ENCODE measurements around the gene ANKRD11.
A peak's percentile ranks its signal among the peaks of the same experiment; 100 is the strongest.
"Not testable (repeated sequence)": the region's sequence is repeated elsewhere in the genome, so short reads cannot be mapped to it uniquely, and the experiment has no call there.

Gene ANKRD11

DNA sequence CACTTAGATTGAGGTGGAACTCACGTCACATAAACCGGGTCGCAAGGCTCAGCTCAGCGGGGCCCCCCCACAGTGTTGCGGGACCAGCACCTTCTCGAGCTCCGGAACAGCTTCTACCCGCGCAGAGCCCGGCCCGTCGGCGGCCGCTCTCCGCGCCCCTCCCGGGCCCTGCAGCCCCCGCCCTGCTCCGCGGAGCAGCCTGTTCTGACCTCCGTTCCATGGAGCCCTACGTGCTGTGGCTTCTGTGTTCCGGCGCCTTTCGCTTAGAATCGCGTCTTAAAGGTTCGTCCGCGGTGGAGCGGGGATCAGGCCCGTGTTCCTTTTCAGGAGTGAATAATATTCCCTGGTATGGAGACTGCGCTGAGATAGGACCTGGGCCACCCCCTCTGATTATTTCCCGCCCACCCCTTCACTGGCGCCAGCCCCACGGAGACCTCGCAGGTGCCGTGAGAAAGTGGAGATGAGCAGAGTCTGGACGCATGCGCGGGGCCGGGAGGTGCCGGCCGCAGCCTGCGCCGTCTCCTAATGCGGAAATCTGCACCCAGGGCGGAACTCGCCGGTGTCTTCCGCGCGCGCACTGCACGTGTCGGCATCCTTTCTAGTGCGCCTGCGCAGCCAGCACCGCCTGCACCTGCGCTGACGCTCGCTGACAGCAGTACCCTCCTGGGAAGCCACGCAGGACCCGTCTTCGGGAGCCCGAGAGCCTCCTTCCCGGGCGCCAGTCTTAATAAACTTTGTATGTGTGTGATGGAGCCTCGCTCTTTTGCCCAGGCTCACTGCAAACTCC, 242.0 kb downstream of the ANKRD11 start:
- peak; percentile 34 for DNase-seq

DNA sequence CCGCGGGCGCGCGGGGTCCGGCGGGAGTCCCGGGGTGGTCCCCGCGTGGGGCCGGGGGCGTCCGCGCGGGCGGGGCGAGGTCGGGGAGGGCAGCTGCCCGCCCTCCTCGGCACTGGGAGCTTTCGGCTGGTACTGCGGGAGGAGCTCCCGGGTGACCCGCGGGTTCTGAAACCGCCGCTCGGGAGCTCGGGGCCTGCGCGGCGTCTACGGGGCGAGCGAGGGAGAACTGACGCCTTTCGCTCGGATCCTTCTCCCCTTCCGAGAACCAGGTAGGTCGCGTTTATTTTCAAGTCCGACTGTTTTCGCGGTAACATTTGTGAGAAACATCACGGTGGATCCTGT, 242.7 kb downstream of the ANKRD11 start:
- DNase-seq = not testable (repeated sequence)

DNA sequence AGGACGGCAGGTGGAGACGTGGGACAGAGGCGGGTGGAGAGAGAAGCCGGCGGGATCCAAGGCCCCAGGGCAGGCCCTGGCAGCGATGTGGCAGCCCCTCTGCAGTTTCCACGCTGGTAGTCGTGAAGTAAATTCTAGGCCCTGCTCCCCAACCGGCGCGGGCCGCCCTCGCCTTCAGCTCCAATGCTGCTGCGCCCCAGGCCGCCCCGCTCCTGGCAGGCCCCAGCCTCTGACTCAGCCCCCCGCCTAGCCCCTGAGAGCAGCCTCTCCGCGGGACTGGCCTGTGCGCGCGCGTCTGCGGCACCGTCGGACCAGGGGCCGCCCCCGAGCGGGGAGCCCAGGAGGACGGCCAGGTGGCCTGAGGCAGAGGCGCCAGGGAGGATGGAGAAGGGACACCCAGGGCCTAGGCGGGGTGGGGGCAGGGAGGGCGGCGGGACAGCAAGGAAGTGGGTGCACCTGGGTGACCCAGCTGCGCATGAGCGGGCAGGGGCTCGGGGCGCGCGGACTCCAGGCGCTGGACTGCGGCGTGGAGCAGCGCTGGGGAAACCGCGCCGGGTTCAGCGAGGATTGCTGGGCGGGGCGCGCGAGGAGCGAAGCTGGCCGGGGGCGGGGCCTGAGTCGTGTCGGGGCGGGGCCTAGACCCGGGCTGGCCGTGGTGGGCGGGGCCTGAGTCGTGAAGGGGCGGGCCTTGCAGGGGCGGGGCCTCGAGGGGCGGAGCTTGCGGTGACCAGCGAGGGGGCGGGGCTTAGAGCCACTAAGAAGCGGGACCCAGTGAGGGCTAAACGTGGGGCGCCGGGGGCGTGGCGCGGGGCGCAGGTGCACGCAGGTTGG, 243.2 kb downstream of the ANKRD11 start:
- DNase-seq = peak; percentile 87

DNA sequence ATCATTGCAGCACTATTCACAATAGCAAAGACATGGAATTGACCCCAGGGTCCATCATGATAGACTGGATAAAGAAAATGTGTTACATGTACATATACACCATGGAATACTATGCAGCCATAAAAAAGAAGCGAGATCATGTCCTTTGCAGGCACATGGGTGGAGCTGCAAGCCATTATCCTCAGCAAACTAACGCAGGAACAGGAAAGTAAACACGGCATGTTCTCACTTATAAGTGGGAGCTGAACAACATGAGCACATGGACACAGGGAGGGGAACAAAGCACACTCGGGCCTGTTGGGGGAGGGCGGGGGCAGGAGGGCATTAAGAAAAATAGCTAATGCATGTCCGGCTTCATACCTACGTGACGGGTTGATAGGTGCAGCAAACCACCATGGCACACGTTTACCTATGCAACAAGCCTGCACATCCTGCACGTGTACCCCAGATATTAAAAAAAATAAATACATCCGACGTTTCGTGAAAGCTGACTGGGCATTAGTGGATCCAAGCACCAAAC, 243.9 kb downstream of the ANKRD11 start:
- no peak for DNase-seq

DNA sequence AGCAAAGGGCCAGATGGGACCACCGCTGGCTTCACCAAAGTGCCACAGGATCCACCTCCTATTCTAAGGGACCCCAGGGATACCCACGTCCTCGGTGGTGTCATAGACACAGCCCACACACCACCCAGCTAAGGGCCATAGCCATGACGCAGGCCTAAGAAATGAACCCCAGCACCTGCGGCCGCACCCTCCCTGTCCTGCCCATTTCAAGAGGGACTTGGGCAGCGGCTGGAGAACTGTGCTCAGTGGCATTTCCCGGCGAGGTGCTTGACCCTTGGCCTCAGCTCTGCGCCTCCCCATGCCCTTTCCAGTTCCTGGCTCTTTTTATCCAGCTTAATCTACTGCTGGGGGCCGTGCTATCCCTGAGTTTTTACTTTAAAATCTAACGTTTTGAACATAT, 245.6 kb downstream of the ANKRD11 start:
- no peak for DNase-seq

DNA sequence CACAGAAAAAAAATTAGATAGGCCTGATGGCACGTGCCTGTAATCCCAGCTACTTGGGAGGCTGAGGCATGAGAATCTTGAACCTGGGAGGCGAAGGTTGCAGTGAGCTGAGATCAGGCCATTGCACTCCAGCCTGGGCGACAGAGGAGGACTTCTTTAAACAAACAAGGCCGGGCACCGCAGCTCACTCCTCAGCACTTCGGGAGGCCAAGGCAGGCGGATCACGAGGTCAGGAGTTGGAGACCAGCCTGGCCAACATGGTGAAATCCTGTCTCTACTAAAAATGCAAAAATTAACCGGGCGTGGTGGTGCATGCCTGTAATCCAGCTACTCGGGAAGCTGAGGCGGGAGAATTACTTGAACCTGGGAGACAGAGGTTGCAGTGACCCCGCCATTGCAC, 246.1 kb downstream of the ANKRD11 start:
- DNase-seq = not testable (repeated sequence)

DNA sequence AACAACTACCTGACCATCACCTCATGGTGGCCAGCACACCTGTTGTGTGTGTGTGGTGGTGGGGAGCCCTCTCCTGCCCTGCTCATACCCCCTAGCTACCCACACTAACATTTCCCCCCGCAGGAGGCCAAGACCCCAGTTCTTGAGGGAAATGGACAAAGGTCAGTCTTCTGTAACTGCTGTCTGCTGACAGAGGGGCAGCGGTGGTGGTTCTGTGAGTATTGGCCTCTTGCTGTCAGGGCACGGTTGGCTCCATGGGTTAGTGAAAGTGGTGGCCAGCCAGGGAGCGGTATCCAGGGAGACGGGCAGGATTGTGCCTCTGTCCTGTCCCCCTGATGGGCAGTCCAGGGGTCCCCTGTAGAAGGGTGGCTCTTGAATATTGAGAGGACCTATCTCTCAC, 246.7 kb downstream of the ANKRD11 start:
- DNase-seq = no peak

DNA sequence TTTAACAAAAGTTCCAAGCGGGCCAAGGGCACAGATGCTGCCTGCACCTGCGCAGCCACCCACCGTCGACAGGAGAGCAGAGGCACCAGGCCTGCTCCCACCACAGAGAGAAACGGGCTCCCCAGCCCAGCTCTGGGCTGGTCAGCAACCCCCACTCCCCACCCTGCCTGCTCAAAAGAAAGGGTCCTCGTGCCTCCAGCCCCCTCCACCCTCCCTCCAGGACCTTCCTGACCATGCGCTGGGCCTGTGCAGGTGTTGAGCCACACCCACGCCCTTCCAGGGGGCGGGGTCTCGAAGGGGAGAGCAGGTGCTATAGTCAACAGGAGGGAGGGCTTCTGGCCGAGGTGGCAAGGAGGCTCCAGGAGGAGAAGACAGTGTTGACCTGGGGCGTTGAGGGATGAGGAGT, 247.6 kb downstream of the ANKRD11 start:
- no peak for DNase-seq

DNA sequence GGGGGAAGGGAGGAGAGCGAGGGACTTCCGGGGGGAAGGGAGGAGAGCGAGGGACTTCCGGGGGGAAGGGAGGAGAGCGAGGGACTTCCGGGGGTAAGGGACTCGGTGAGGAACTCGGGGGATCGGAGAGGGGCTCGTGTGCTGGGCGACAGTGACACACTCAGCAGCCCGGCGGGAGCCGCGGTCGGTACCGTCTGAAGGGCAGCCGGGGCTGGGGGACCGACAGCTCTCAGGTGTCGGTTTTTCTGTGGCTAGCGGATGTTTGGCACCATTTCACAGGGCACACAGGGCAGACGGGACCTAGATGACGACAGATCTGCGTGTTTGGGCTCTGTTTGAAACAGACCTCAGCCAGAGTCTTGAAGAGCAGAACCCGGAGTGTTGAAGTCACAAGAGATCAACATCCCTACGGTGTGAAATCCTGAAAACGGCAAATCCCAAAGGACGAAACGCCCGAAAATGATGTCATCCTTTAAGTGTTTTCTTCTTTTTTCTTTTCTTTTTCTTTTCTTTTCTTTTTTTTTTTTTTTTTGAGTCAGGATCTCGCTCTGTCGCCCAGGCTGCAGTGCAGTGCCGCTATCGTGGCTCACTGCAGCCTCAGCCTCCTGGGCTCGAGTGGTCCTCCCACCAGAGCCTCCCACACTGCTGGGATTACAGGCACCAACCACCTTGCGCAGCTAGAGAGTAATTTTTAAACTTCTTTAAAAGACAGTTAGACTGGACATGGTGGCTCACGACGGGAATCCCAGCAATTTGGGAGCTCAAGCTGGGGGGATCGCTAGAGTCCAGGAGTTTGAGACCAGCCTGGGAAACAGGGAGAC, 249.0 kb downstream of the ANKRD11 start:
- peak; percentile 91 for DNase-seq

DNA sequence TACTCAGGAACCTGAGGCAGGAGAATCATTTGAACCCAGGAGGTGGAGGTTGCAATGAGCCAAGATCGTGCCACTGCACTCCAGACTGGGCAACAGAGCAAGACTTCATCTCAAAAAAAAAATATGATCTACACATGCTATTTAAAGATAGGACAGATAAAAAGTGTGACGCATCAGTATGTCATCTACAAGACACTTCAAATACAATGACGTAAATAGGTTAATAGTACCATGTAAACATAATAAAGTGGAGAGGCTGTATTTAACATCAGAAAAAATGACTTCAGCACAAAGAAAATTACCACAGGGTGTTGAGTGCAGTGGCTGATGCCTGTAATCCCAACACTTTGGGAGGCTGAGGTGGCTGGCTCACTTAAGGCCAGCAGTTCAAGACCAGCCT, 252.6 kb downstream of the ANKRD11 start:
- no peak for DNase-seq

DNA sequence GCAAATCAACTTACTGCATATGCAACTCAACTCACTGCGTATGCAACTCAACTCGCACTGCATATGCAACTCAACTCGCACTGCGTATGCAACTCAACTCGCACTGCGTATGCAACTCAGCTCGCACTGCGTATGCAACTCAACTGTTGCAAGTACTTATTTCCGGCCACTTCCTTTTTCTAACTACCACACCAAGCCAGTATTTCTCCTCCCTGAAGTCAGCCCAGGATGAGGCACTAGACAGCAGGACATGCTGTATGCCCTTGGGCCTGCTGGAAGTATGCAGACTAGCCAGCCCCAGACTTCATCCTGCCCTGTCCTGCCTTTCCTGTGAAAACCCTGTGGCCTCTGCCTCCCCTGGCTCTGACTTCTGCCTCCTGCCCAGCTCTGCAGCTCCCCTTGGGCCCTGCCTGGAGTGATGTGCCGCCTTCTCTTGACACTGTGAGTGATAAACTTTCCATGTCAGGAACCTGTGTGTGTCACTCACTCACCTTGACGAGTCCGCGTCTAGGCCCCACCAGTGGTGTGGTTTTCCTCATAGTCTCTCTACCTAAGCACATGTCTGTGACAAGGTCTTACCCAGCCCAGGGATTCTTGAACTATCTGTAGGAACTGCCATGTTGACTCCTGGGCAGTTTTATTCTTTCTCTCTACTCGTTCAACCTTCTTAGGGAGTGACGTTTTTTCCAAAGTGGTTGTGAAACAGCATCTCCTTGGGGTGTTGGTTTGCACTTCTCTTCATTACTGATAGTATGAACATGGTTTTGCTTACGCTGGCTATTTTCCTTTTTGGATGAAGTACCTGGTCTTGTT, 256.5 kb downstream of the ANKRD11 start:
- no peak for DNase-seq

DNA sequence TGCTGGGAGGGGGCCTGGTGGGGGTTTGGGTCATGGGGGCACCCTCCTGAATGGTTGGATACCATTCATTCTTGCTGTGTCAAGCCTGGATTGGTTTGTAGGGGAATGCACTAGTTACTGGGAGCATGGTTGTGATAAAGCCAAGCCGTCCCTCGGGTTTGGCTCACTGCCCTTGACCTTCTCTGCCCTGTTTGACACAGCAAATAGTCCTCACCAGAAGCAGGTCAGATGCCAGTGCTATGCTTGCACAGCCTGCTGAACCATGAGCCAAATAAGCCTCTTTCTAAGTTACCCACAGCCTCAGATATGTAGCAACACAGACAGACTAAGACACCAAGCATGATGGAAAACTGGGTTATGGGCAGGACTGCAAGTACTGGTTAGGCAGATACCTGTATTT, 258.3 kb downstream of the ANKRD11 start:
- no peak for DNase-seq

DNA sequence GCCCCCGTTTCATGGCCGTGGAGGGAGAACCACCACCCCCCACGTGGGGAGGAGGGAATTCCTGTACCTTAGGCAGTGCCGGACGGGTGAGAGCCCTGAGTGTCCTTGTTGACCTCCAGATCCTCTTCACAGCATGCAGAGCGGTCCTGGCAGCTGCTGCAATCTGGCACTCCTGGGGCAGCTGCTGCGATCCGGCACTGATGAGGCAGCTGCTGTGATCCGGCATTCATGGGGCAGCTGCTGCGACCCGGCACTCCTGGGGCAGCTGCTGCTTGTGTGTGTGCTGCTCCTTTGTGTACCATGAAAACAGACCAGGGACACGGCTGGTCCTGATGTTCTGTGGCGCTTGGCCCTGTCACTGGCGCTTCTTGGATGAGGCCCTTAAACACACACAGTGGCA, 260.1 kb downstream of the ANKRD11 start:
- DNase-seq = no peak

DNA sequence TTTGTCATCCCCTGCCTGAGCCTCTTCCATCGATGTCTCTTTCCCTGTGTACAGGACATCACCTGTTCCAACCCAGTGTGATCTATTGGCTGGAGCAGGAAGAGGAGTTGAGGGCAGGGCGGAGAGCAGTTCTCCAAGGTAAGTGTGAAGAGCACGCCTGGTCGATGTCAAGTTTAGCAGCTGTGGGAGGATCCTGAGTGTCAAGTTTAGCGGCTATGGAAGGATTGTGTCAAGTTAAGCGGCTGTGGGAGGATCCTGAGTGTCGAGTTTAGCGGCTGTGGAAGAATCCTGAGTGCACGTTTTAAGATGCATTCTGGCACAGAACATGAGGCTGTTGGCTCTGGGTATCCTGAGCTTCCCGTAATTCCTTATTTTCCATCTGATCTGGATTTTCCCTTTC, 265.7 kb downstream of the ANKRD11 start:
- DNase-seq = no peak

DNA sequence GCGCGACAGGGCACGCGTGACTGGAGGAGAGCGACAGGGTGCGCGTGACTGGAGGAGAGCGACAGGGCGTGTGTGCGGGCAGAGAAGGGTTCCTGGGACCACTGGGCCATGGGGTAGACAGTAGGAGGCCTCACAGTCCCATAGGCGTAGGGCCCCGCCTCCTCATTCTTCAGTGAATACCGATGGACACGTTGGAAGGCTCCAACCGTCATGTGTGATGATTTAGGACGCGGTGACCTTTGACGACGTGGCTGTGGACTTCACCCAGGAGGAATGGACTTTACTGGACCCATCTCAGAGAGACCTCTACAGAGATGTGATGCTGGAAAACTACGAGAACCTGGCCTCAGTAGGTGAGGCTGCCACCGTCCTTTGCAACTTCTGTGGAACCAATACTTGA, 267.4 kb downstream of the ANKRD11 start:
- no peak for DNase-seq

DNA sequence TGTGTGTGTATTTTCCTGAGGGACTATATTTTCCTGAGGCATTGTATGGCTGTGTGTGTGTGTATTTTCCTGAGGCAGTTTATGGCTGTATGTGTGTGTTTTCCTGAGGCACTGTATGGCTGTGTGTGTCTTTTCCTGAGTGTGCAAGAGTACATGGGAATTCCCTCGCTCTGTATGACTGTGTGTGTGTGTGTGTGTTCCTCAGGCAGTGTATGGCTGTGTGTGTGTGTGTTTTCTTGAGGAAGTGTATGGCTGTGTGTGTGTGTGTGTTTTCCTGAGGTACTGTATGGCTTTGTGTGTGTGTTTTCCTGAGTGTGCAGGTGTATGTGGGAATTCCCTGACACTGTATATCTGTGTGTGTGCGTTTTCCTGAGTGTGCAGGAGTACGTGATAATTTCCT, 268.8 kb downstream of the ANKRD11 start:
- DNase-seq = no peak

DNA sequence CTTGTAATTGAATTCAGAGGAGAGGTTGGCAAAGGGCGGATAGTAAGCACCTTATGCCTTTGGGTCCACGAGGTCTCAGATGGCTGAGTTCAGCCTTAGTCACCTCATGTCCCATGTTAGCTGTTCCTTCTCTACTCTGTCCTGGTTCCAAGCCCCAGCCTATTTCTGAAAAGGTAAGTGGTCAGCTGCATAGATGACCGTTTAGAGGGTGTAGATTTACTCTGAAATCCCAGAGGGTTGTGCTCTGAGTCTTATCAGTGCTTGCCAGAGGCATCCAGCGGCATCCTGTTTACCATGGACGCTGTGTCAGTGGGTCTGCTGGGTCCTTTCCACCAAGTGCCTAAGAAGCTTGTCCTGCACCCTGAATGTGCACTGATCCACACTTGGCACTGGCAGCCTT, 271.0 kb downstream of the ANKRD11 start:
- no peak for DNase-seq

Data from CD4-positive, alpha-beta T cell treated with Interferon gamma for 1 hour (primary cell).